ENCODE measurements around the gene EMX2.

Gene EMX2

DNA sequence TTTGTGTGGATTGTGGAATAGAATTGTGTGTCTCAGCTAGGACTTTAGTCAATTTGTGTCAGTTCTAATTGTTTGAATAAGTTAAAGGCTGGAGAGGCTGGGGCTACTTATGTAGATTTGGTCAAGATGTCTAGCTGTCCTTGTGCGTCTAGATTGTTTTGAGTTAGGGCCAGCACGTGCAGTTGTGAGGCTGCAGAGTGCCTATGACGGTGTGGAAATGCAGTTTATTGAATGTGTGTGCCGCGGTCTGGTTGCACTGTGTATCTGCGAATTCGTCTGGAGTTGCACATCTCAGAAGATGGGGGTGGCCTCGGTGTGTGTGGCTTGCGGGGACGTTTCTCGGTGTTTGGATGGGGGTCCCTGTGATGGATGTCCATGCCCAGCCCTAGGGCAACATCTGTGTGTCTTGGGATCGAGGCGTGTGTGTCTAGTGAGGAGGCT, 10.2 kb downstream of the EMX2 start:
- peaks cover 2% of the 10 kb centered on the region for H3K9me3 ChIP-seq (ENCODE audit: severe bottlenecking)
- H3K36me3 ChIP-seq, result no peaks in the 10 kb centered on the region
- no peak overlapping the region for H3K27ac ChIP-seq
- TF ChIP-seq, protein P1, sequence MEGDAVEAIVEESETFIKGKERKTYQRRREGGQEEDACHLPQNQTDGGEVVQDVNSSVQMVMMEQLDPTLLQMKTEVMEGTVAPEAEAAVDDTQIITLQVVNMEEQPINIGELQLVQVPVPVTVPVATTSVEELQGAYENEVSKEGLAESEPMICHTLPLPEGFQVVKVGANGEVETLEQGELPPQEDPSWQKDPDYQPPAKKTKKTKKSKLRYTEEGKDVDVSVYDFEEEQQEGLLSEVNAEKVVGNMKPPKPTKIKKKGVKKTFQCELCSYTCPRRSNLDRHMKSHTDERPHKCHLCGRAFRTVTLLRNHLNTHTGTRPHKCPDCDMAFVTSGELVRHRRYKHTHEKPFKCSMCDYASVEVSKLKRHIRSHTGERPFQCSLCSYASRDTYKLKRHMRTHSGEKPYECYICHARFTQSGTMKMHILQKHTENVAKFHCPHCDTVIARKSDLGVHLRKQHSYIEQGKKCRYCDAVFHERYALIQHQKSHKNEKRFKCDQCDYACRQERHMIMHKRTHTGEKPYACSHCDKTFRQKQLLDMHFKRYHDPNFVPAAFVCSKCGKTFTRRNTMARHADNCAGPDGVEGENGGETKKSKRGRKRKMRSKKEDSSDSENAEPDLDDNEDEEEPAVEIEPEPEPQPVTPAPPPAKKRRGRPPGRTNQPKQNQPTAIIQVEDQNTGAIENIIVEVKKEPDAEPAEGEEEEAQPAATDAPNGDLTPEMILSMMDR (IDR thresholded peaks at IDR 0.05; ENCODE audit: low read depth, low read length), result no peak
- H3K4me3 ChIP-seq (ENCODE audit: low read depth, low read length), result no peak overlapping the region
- DNase-seq, result no peak
- peaks cover 94% of the 10 kb centered on the region for H3K27me3 ChIP-seq (ENCODE audit: insufficient read depth, low read depth, severe bottlenecking)

DNA sequence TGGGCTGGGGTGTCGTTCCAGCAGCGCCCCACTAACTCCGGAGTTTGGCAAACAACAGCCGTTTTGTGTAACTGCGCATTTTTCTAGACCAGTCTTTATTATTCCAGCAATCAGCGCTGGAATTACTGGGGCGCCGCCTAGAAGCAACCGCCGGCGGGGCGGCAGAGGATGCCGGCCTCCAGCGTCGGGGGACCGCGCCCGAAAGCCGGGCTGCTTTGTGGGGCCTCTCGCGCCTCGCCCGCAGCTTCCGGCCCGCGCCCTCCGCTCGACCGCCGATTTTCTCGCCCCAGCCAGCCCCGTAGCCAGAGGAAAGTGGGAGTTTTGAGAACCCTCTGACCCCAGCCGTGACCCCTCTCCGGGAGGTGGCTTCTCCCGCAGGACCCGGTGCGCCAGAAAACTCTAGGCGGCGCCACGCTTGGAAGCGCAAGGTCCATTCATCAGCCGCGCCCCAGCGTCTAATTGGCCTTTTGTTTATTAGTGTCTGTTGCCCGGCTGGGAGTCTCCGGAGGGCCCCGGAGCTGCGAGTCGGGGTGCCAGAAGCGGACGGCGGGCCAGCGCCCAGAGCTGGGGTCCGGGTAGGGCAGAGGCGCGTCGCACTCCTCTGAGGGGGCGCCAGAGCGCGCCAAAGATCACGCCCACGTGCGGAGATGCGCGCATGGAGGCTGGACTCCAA, 10.7 kb downstream of the EMX2 start:
- Histone ChIP-seq H3K36me3 (no peaks in the 10 kb centered on the region), H3K27ac (no peak overlapping the region), H3K9me3 (ENCODE audit: severe bottlenecking) (peaks cover 2% of the 10 kb centered on the region), H3K27me3 (ENCODE audit: insufficient read depth, low read depth, severe bottlenecking) (peaks cover 94% of the 10 kb centered on the region), H3K4me3 (ENCODE audit: low read depth, low read length) (no peak overlapping the region)
- no peak for DNase-seq
- TF ChIP-seq, protein P1 (IDR thresholded peaks at IDR 0.05; ENCODE audit: low read depth, low read length), result no peak

DNA sequence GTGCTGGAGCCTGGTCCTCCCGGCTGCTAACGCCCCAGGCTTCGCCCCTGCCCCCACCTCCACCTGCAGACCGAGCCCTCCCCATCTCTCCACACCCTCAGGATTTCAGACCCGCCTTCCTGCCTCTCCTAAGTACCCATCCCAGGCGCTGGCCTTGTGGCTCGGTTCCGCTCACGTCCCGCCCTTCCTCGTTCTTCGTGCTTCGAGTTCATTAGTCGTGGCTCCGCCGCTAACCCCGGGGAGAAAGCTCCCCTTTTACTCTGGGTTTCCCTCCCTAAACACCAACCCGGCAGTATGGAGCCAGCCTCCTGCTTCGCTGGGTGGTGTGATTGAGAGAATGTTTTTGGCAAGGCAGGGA, 11.2 kb downstream of the EMX2 start:
- Histone ChIP-seq H3K27me3 (ENCODE audit: insufficient read depth, low read depth, severe bottlenecking) (peaks cover 94% of the 10 kb centered on the region), H3K4me3 (ENCODE audit: low read depth, low read length) (no peak overlapping the region), H3K36me3 (no peaks in the 10 kb centered on the region), H3K9me3 (ENCODE audit: severe bottlenecking) (peaks cover 2% of the 10 kb centered on the region), H3K27ac (no peak overlapping the region)
- DNase-seq, result no peak
- TF ChIP-seq, protein P1 (IDR thresholded peaks at IDR 0.05; ENCODE audit: low read depth, low read length), result no peak

DNA sequence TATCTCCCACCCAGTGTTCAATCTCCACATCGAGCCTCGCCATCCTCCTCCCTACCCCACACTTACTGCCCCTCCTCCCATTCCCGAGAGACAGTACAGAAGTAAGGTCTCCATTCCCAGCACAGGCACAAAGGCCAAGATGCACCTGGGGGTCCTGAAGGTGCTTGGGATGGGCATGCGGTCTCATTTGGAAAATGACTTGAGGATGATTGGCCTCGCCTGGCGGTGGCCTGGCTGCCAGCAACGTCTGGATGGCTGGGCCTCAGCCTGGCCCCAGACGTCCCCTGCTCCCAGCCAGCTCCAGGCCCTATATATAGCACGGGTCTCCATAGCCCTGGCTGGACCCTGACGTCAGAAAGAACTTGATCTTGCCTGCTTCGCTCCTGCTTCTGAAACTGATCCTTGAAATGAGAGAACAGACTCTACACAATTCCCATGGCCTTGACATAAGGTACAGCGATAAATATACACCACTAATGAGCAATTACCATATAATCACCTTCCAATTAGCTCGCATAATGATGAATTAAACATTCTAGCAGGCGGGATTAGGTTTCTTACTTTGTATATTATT, 11.8 kb downstream of the EMX2 start:
- H3K27me3 ChIP-seq (ENCODE audit: insufficient read depth, low read depth, severe bottlenecking), result peaks cover 97% of the 10 kb centered on the region
- H3K4me3 ChIP-seq (ENCODE audit: low read depth, low read length), result no peak overlapping the region
- no peaks in the 10 kb centered on the region for H3K36me3 ChIP-seq
- H3K27ac ChIP-seq, result no peak overlapping the region
- peaks cover 2% of the 10 kb centered on the region for H3K9me3 ChIP-seq (ENCODE audit: severe bottlenecking)
- DNase-seq, result no peak
- TF ChIP-seq, protein P1 (IDR thresholded peaks at IDR 0.05; ENCODE audit: low read depth, low read length), result no peak

DNA sequence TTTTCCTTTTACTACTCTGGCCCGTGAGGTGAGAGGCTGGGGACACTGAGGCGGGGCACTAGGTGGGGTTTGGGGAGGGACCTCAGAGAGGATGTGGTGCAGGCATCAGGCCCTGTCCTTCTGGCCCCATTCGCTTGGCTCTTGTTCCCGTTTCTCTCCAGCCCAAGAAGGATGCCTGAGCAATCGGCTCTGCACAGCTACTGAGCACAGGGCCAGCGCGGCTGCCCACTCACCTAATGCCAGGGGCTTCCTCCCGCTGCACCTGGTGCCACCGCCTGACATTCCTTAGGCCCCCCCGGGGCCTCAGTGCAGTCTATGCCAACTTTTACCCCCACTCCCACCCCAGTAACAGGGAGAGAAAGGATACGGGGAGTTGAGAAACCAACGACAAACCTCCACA, 12.5 kb downstream of the EMX2 start:
- H3K9me3 ChIP-seq (ENCODE audit: severe bottlenecking), result peaks cover 2% of the 10 kb centered on the region
- no peak overlapping the region for H3K27ac ChIP-seq
- TF ChIP-seq, protein P1 (IDR thresholded peaks at IDR 0.05; ENCODE audit: low read depth, low read length), result no peak
- H3K27me3 ChIP-seq (ENCODE audit: insufficient read depth, low read depth, severe bottlenecking), result peaks cover 94% of the 10 kb centered on the region
- no peak for DNase-seq
- no peaks in the 10 kb centered on the region for H3K36me3 ChIP-seq
- H3K4me3 ChIP-seq (ENCODE audit: low read depth, low read length), result no peak overlapping the region

DNA sequence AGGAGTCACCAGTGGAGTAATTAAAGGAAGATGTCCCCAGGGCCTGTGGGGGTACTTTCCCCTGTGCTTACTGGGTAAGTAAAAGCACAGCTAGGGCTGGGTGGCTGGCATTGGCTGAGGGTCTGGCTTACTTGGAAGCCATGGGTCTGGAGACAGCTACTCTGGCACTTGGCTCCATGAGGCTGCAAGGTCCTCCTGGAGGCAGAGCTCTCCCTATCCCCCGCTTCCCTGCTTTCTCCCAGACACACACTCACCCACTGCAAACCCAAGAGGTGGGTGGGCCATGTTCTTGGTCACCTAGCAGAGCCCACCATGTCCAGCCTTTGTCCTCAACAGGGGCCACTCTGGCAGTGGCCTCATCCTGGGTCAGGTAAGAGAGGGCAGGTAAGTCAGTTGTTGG, 13.3 kb downstream of the EMX2 start:
- no peak overlapping the region for H3K27ac ChIP-seq
- peaks cover 93% of the 10 kb centered on the region for H3K27me3 ChIP-seq (ENCODE audit: insufficient read depth, low read depth, severe bottlenecking)
- H3K9me3 ChIP-seq (ENCODE audit: severe bottlenecking), result peaks cover 2% of the 10 kb centered on the region
- no peak overlapping the region for H3K4me3 ChIP-seq (ENCODE audit: low read depth, low read length)
- H3K36me3 ChIP-seq, result no peaks in the 10 kb centered on the region
- TF ChIP-seq, protein P1 (IDR thresholded peaks at IDR 0.05; ENCODE audit: low read depth, low read length), result no peak
- no peak for DNase-seq

All from WERI-Rb-1 (cell line).